GM19240 (cell line): Measurements from ENCODE around the gene CTDP1.

Experiments used
- DNase-seq: peaks from one replicate; pipeline ENCODE4 v3.0.0; 2011; ENCODE audit warnings: low spot score; ENCODE audit not compliant: insufficient read length

Gene CTDP1

DNA sequence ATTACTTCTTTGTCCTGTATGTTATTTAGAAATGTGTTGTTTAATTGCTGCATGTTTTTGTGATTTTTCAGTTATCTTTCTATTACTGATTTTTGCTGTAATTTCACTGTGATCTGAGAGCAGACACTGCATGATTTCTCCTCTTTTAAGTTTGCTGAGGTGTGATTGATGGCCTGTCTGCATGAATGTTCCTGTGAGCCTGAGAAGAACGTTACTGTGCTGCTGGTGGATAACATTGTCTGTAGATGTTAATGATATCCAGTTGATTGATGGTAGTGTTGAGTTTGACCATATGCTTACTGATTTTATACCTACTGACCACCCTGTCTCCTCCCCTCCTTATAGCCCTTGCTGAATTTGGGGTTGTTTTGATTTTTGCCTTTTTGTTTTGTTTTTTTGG, 80.7 kb downstream of the CTDP1 start:
- DNase-seq = no peak

DNA sequence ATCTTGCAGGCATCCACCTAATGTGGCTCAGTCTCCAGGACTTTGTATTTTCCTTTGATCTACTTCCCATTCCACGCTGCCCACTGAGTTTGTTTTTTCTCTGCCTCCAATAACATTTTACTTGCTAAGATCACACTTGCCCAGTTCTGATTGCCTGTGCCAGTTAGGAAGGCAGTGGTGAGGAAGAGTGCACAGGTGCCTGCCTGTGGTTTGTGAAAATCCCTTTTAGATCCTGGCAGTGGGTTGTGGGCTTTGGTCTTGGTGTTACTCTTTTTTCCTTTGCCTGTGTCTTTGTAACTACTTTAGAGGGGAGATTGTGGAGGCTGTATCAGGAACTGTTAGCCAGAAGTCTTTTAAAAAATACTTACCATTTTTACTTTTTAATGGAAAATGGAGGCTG, 81.3 kb downstream of the CTDP1 start:
- DNase-seq = no peak

DNA sequence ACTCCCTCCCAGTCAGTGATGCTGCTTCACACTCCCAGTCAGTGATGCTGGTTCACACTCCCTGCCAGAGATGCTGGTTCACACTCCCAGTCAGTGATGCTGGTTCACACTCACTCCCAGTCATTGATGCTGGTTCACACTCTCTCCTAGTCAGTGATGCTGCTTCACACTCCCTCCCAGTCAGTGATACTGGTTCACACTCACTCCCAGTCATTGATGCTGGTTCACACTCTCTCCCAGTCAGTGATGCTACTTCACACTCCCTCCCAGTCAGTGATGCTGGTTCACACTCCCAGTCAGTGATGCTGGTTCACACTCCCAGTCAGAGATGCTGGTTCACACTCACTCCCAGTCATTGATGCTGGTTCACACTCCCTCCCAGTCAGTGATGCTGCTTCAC, 83.8 kb downstream of the CTDP1 start:
- DNase-seq = no peak

DNA sequence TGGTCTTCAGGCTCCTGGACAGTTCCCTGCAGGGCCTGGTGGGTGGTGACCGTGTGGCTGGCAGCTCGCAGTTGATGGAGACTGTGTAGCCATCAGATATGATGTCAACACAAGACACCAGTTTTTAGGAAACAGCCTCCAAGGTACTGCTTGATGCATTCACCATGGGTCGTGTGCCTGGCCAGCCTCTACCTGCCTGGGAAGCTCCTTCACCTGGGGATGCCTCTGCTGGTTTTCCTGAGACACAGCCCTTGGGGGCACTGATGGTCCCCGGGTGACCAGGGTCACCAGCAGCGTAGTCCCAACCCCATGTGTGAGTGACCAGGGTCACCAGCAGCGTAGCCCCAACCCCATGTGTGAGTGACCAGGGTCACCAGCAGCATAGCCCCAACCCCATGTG, 84.5 kb downstream of the CTDP1 start:
- no peak for DNase-seq

DNA sequence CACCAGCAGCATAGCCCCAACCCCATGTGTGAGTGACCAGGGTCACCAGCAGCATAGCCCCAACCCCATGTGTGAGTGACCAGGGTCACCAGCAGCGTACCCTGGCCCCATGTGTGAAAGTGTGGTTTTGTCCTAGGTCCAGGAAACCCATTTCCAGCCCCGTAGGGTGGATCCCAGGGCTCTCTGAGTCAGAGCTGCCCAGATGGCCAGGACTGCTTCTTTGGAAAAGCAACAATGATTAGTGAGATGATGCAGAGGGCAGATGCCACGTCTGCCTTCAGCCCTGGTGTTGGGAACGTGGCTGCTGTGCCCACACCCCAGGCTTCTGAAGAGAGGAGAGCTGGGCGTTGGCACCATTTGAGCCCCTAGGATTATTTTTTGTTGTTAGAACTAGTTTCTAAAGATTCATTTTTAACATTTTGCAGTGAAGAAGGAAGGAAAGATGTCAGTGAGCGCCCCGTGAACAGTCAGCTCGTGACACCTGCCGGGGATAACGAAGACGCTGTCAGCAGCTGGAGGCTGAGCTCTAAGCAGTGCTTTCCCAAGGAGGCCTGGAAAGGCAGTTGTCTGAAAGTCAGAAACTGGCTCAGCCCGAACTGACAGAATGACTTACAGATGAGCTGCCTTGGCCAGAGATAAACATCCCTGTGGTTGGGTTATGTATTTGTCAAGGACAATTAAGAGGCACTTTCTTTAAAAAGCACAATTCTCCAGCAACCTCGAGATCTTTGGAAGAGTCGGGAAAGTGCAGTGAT, 86.1 kb downstream of the CTDP1 start:
- DNase-seq = no peak

DNA sequence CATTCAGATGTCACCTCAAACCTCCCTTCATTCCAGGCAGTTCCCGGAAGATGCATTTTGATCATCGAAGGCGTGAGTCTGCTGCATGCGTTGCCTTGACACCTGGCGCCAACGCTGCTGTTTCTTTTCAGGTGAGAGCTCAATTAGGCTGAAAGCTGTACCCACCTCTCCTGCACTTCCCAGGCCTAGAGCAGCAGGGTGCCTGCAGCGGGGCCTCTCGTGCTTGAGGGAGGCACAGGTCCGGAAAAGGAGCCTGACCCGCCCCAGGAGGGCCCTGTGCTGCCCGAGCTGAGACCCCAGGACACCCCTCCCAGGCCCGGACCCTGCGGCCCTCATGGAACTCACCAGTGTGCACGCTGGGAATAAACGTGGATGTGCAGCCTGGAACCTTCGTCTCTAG, 86.7 kb downstream of the CTDP1 start:
- DNase-seq = no peak

DNA sequence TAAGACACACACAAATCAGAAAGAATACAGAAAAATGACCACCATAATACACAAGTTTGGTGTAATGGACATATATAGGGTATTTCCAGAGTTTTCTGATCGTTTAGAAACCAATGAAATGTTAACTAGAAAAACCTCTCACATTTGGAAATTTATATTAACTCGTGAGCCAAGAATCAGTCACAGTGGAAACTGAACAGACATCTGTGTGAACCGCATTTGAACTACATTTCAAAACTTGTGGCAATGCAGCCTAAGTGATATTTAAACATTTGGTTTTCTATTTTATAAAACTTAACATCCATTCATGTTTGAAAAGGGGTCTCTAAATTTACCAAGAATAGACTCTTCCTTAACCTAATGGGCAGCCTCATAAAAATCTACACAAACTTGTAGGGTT, 89.1 kb downstream of the CTDP1 start:
- no peak for DNase-seq

DNA sequence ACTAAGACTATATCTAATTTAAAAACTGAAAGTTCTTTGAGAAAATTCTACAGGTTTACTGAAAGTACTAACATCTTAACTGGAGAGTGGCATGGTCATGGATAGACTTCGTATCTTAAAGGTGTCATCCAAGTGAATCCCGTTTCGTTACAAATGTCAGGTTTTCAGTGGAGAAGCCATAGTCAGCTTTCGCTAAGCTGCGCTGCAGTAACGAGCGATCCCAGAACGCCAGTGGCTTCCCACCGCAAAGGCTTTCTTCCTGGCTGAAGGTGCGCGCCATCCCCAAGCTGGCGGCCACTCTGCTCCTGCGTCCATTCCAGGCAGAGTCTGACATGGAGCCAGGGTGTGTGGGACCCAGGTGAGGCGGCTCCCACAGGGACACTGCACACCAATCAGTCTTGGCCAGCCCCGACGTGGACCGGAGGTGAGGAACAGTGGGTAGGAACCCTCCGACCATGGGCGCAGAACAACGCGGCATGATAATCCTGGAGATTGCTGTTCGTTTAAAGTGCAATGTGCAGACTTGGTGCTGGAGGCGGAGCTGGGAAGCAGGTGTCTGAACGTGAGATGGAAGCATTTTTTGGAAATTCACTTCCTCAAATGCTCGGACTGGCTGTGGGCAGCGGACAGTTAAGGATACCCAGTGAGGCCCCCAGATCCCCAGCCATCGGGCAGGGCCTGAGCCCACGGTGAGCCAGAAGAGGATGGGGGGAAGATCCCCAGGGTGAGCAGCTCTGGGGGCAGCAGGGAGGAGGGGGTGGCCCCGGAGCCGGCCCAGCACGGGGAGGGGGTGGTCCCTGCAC, 90.3 kb downstream of the CTDP1 start:
- no peak for DNase-seq

DNA sequence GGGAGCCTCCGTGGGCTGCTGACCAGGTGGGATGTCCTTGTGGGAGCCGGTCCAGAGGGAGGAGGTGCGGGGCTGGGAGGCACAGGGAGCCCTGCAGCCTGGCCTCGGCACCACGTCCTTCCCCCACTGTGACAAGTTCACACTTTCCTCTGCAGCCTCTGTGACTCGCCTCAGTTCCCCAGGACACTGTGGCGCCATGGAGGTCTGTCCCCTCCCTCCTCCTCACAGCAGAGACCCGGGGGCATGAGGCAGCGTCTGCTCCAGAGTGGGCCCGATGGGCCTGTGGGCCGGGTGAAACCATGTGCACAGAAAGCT, 90.9 kb downstream of the CTDP1 start:
- no peak for DNase-seq

DNA sequence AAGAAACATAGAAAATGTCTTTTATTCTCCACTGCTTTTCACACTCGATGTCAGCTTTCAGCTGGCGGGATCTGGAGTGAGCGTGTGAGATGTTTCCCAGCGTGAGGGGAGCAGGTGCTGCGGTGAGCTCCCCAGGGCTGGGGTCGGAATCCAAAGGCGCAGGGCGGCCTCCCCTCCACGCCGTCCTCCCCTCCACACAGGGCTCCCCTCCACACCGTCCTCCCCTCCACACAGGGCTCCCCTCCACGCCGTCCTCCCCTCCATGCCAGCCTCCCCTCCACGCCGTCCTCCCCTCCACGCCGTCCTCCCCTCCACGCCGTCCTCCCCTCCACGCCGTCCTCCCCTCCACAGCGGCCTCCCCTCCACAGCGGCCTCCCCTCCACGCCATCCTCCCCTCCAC, 91.2 kb downstream of the CTDP1 start:
- no peak for DNase-seq

DNA sequence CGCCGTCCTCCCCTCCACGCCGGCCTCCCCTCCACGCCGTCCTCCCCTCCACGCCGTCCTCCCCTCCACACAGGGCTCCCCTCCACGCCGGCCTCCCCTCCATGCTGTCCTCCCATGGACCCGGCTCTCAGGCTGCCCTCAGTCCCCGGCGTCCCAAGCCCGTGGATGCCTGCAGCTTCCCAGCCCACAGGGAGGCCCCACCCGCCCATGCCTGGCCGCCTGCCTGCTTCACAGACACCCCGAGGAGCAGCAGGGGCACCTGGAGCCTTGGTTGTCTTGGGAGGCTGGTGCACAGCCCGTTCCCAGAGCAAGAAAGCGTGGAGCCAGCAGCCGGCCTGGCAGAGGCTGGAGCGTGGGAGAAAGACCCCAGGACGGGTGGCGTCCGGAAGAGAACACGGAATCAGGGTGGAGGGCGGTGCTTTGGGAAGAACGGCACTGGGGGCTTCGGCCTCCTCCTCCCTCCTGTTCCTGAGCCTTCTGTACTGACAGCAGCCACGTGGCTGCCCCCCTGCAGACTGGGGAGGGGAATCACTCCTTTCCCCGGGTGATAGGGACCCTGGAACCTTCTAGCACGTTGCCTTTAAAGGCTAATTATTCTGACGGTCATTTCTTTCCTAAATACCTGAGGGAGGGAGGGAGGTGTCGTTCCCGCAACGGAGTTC, 92.0 kb downstream of the CTDP1 start:
- DNase-seq = no peak

DNA sequence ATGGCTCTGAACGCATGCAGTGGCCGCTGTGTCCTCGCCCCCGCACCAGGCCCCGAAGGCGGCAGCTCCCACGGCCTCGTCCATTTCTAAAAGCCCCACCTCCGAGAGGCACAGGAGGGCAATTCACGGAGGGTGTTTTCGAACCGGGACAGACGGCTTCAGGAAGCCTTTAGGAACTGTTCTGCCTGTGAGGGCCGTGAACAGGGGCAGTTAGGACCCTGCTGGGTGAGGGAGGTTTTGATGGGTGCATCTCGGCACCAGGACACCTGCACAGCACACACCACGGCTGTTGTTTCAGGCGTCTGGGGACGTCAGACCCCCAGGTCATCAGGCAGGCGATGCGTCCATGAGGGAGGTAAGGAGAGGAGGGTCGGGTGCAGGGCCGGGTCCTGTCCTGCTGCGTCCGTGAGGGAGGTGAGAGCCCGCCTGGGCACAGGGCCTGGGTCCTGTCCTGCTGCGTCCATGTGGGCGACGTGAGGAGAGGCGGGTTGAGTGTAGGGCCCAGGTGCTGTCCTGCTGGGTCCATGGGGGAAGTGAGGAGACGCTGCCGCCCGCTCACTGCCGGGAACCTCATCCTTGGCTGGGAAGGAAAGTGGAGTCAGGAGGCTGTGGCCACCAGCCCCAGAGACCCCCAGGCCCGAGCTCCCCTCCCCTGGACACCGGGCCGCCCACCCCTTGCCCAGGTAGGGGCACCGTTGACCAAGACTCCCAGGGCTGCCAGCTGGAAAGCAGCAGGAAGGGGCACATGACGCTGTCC, 92.7 kb downstream of the CTDP1 start:
- DNase-seq = no peak

DNA sequence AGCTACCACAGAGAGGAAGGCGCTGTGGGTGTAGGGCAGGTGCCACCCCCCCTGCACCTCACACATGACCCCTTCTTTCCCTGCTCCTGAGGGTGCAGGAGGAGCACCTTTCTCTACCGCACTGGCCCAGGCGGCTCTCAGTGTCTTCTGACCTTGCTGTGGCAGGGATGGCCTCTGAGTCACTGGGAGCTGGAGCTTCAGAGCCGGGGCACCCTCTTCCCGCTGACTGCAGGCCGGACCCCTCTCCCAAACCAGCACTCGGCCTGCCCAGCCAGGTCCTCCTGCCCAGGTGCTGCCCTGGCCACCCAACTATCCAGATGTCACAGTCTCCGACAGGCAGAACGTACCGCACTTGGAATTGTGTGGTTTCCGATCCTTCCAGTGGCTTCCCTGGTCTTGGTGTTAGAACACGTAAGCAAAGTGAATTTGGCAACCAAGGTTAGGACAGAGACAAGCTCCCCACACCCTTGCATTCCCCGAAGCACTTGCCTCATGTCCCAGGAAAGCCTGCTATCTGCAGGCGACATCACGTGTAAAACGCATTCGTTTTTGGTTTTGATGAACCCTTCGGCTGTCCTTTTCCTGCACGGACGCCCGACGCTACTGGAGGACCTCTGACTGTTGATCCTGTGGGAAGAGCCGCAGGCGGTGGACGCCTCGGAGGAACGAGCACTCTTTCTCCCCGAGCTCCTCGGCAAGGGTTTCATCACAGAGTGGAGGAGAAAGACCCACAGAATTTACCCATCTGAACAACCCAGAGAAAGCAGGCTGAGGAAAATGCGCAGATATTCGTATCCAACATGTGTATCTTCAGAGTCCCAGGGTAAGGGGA, 93.5 kb downstream of the CTDP1 start:
- no peak for DNase-seq

DNA sequence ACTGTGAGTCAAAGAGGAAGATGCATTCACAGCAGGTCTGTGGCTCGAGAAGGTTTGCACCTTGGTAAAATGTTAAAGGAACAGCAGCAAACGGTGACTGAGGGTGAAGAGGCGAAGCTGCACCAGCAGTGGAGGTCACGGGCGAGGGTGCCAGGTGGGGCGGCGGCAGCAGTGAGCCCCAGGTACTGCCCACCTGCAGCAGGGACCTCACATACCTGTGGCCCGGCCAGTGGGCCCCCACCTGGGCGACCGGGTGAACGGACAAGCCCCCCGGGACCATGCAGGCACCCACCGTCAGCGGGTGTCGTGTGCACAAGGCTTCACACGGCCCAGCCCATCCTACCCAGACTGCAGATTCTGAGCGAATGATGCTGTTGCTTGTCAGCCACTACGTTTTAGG, 94.5 kb downstream of the CTDP1 start:
- no peak for DNase-seq

DNA sequence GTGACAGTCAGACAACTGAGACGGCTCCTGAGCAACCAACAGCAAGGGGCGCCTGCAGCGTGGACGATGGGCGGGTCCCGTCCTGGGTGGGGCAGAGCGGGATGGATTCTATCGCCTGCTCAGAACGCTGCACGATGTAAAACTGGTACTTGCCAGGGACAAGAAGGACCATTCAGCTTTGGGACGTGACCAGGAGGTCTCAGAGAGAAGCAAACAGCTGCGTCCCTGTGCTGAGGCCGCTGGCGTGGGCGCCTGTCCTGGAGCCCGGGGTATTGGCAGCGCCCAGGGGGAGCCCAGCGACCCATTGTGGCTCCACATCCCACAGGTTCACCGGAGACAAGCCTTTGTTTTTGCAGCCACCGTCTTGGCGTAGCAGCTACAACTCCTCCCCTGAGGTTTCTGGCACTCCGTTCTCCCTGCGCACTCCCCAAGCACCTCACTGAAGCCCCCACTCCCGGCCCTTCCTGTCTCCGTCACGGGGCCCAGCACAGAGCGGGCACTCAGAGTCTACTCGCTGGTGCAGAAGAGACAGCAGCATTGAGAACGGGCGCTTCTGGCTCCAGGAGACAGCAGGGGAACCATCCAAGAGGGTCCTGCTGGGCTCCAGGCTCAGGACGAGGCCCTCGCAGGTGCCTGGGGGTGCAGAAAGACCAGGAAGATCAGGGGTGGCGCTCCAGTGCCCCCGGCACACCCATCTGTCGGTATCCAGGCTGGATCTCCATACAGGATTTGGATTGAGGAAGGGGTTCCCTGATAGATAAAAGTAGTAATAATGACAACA, 96.0 kb downstream of the CTDP1 start:
- DNase-seq = no peak

DNA sequence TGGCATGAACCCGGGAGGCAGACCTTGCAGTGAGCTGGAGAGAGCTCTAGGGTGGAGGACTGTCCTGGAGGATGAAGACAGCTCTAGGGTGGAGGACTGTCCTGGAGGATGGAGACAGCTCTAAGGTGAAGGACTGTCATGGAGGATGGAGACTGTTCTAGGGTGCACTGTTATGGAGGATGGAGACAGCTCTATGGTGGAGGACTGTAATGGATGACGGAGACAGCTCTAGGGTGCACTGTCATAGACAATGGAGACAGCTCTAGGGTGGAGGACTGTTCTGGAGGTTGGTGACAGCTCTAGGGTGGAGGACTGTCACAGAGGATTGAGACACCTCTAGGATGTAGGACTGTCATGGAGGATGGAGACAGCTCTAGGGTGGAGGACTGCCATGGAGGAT, 97.1 kb downstream of the CTDP1 start:
- no peak for DNase-seq

DNA sequence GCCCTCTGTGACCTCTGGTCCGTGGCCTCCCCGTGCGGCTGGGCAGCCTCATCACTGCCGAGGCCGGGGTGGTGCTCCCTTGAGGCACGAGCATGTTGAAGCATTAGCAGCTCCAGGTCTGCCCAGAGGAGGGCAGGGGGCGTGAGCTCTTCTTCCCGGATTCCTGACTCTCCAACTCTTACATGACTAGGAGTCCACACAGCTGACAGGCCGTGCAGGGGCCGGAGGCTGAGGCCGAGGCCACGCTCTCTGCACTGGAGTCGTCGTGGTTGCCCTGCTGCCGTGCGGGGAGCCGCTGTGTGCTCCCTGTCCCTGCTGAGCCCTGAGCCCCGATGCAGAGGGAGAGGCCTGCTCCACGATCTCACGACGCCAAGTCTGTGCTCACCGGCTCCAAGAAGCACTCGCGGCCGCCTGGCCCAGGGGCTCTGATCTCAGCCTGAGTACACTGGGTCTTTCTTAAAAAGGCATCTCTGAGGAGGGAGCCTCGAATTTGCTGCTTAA, 98.7 kb downstream of the CTDP1 start:
- no peak for DNase-seq

DNA sequence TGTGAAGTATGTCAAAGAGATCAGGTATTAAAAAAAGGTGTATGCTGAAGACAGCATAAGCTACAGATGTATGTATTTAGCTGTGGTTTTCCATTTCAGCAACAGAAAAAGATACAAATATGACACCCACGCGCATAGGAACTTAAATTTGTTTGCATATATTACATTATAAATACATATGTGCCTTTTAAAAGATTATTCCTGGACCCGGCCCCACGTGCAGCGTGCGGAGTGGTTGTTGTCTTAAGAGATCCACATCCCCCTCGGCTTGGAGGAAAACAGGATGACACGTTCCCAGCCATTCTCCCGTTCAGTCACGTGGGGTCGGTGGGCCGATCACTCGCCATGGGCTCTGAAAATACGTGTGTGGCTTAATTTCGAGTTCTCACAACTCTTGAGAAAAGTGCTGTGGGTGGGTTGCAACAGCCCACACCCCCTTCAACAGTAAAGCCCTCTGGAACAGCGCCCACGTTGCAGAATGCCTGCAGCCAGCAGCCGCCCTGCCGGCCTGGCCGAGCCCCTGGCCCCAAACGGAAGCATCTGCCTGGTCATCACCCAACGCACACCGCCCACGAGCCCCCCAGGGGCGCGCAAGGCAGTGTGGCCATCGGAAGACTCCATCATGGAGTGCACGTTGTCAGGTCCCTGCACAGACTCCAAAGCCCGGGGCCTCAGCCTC, 99.6 kb downstream of the CTDP1 start:
- DNase-seq = no peak

DNA sequence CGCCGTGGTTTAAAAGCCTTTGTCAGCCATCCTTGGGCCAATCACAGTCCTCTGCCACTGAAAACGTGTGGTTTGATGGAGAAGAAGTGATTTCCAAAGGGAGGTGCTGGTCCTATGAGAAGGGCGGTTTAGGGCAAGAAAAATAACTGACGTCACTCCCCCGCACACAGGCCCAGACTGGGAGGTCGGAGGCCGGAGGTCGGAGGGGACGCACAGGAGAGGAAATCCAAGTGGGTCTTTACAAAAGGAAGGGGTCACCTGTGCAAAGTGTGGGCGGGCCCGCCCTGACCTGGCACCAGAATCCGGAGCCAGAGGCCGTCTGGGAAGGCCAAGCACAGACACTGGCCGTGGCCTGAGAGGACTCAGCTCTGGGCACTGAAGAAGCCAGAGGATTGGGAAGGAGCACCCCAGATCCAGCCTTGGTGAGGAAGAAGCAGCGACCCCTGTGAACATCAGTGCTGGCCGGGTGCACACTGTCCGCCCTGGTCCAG, 100.1 kb downstream of the CTDP1 start:
- no peak for DNase-seq
